ENCODE data around the gene NCOA4. TPM values are rescaled to one million over a fixed set of nuclear protein-coding genes. Genes with fewer than 3 reads are reported as not detected.
"Not testable (repeated sequence)": the region's sequence is repeated elsewhere in the genome, so short reads cannot be mapped to it uniquely, and the experiment has no call there.

Gene NCOA4
- total RNA-seq, 6 experiments from 2014 or later = 130 to 224 (median 201) TPM

DNA sequence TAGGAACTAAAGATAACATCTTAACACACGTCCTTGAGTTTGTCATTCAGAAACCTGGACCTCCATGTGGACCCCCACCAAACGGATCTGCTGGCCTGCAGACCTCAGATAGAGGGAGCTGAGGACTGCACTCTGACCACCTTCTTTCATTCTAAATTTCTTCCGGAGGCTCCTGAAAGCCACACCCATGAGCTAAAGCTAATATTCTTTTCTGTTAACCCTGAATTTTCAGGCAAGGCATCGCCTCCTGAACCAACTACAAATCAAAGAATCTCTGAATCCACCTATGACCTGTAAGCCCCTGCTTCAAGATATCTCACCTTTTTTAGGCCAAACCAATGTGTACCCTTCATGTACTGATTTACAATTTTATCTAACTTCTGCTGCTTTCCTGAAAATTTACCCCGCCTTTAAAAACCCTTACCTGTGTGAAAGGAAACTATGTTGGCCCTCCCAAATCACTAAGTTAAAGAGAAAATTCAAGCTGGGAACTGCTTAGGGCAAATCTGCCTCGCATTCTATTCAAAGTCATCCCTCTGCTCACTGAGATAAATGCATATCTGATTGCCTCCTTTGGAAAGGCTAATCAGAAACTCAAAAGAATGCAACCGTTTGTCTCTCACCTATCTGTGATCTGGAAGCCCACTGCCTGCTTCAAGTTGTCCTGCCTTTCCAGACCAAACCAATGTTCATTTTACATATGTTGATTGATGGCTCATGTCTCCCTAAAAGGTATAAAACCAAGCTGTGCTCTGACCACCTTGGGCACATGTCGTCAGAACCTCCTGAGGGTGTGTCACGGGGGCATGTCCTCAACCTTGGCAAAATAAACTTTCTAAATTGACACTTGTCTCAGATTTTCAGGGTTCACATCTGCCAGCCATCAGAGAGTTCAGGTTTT, 23.4 kb upstream of the NCOA4 start:
- ATAC-seq (no peak), DNase-seq (peak in 1 of 3 donors; percentile 8)
- Histone ChIP-seq H3K9me3 (no peaks in the 10 kb centered on the region), H3K4me3 (no peak overlapping the region), H3K27ac (no peak overlapping the region), H3K27me3 (no peaks in the 10 kb centered on the region), H3K36me3 (no peaks in the 10 kb centered on the region), H3K4me1 (no peaks in the 10 kb centered on the region)
- 83% methylated on average over 9 of the region's 9 CpGs for WGBS (ENCODE audit: insufficient coverage, low coverage, low lambda C conversion rate, missing lambda C conversion rate)
- intact Hi-C loops (cut with DNase I) = no loop called here
- TF ChIP-seq CTCF (IDR thresholded peaks at IDR 0.05) (no peak), POLR2A (IDR thresholded peaks at IDR 0.05) (no peak)

DNA sequence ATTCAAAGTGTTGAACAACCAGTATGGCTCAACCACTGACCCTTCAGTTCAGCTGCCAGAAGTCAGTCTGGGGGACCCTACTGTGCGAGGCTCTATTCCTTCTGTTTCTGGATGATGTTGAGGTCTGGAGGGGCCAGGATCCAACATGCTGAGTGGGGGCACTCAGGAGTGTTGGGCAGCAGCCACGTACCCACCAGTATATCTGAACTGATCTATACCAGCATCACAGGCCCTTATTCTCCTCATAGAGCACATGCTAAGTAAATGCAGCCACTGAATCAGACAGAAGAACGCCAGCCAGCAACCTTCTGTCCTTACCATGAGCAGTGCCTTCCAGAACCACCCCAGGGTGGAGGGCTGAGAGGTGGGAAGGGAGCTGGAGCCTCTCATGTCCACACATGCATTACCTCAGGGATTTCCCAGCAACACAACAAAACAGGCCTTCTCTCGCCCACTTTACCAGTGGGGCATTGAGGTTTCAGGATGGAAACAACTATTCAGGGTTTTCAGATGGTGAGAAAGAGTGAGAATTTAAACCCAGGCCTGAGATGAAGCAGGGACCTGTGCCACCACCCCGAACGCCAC, 22.5 kb upstream of the NCOA4 start:
- no peaks in the 10 kb centered on the region for H3K9me3 ChIP-seq
- DNase-seq (peak in 1 of 3 donors; percentile 15), ATAC-seq (no peak)
- H3K36me3 ChIP-seq = no peaks in the 10 kb centered on the region
- no peak overlapping the region for H3K27ac ChIP-seq
- WGBS (ENCODE audit: insufficient coverage, low coverage, low lambda C conversion rate, missing lambda C conversion rate) = 87% methylated on average over 5 of the region's 6 CpGs
- no peaks in the 10 kb centered on the region for H3K27me3 ChIP-seq
- no peak overlapping the region for H3K4me3 ChIP-seq
- no peak for TF ChIP-seq CTCF (IDR thresholded peaks at IDR 0.05)
- no peak for TF ChIP-seq POLR2A (IDR thresholded peaks at IDR 0.05)
- intact Hi-C loops (cut with DNase I) = no loop called here
- H3K4me1 ChIP-seq = no peaks in the 10 kb centered on the region

DNA sequence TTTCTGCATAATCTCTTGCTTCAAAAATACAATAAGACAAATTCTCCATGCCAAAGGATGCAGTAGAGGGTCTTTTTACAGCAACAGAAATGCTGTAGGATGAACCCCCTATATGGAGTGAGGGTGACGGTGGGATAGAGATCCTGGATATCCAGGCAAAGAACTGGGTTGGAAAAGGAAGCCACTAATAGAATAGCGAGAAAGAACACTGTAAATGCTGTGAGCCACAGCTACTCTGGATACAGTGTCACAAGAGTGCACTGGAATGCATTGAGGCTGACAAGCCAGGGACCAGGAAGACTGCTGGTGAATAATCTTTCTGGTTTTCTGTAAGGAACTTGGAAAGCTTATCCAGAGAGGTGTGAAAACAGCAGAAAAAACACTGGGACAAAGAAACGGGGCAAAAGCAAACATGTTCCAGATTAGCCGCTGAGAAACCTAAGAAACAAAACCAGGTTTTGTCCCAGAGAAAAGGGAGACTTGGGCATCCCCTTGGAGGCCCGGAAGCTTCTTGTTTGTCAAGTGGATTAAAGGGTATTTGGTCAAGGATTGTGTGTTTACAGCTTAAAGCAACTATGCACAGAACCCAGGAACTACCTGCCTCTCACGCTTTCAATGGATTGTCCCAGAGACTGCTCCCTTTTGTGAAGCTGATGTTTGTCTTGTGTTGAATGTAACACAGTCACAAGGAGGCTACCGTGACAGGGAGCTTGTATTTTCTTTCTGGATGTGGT, 21.8 kb upstream of the NCOA4 start:
- H3K9me3 ChIP-seq = no peaks in the 10 kb centered on the region
- H3K4me1 ChIP-seq = no peaks in the 10 kb centered on the region
- DNase-seq = peak in 1 of 3 donors; percentile 8
- intact Hi-C loops (cut with DNase I) = no loop called here
- 64% methylated on average over 5 of the region's 7 CpGs for WGBS (ENCODE audit: insufficient coverage, low coverage, low lambda C conversion rate, missing lambda C conversion rate)
- H3K4me3 ChIP-seq = no peak overlapping the region
- no peak for ATAC-seq
- no peaks in the 10 kb centered on the region for H3K36me3 ChIP-seq
- H3K27me3 ChIP-seq = no peaks in the 10 kb centered on the region
- no peak overlapping the region for H3K27ac ChIP-seq
- TF ChIP-seq CTCF (IDR thresholded peaks at IDR 0.05) (no peak), POLR2A (IDR thresholded peaks at IDR 0.05) (no peak)

DNA sequence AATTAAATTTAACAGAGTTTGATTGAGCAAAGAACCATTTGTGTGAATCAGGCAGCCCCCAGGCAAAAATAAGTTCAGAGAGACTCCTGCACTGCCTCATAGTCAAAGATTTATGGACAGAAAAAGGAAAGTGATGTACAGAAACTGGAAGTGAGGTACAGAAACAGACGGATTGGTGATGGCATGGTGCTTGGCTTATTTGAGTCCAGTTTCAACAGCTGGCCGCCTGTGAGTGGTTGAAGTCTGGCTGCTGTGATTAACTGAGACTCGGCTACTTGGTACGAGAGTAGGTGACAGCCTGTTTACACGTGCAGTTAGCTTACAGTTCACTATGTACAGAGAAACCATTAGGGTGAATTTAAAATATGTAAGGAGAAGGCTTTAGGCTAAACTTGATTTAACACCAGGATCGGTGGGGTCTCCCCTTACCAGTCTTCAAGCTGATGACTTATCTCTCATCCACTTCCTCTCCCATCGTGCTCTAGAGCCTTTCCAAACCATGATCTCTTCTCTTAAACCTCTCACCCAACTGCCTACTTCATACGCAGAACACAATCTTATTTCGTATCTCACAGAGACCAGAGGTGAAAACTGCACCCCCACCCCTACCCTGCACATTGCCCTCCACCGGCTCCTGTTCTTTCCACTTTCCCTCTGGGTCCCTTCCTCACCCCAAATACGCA, 20.7 kb upstream of the NCOA4 start:
- Histone ChIP-seq H3K27ac (no peak overlapping the region), H3K27me3 (no peaks in the 10 kb centered on the region), H3K4me3 (no peak overlapping the region), H3K9me3 (no peaks in the 10 kb centered on the region), H3K4me1 (no peaks in the 10 kb centered on the region), H3K36me3 (no peaks in the 10 kb centered on the region)
- intact Hi-C loops (cut with DNase I) = no loop called here
- DNase-seq (peak in 1 of 3 donors; percentile 22), ATAC-seq (no peak)
- WGBS (ENCODE audit: insufficient coverage, low coverage, low lambda C conversion rate, missing lambda C conversion rate) = 72% methylated on average over 7 of the region's 11 CpGs
- no peak for TF ChIP-seq POLR2A (IDR thresholded peaks at IDR 0.05)
- TF ChIP-seq CTCF (IDR thresholded peaks at IDR 0.05) = no peak

GRCh38 chr10:46049497-46049831, 19.0 kb upstream of the NCOA4 start:
- H3K4me3 ChIP-seq; H3K27ac ChIP-seq; H3K9me3 ChIP-seq; H3K27me3 ChIP-seq; H3K4me1 ChIP-seq; ATAC-seq; H3K36me3 ChIP-seq; intact Hi-C loops (cut with DNase I): not testable (repeated sequence)
- WGBS (ENCODE audit: insufficient coverage, low coverage, low lambda C conversion rate, missing lambda C conversion rate) = 84% methylated on average over 10 of the region's 11 CpGs
- peak in 1 of 3 donors; percentile 20 for DNase-seq

All from right lobe of liver (tissue), 6 donors.